NCI-H1417 treated with DMSO at 0.1 percent for 48 hours (cell line): ENCODE data around the gene MLANA.
A peak's percentile ranks its signal among the peaks of the same experiment; 100 is the strongest.

Source experiments
- DNase-seq: peaks from one replicate; lab custom pipeline; 2025; lab: John Stamatoyannopoulos, UW

The MLANA gene

GRCh38 chr9:5890641-5891040, at the start of gene MLANA:
MLANA (plus strand) TSS chr9:5890889; CDS start chr9:5892475, 1,586 bp downstream.
- DNase-seq = no peak

GRCh38 chr9:5841771-5842573, 48.7 kb upstream of the MLANA start:
- no peak for DNase-seq

GRCh38 chr9:5842929-5843793, 47.5 kb upstream of the MLANA start:
- no peak for DNase-seq

GRCh38 chr9:5843794-5844471, 46.8 kb upstream of the MLANA start:
- DNase-seq = peak; percentile 21

- no peak for DNase-seq
Observed at GRCh38 chr9:5845157-5845531, 45.5 kb upstream of the MLANA start.

GRCh38 chr9:5846096-5846495, 44.6 kb upstream of the MLANA start:
- DNase-seq = no peak

- no peak for DNase-seq
Observed at GRCh38 chr9:5846501-5846921, 44.2 kb upstream of the MLANA start.

GRCh38 chr9:5848372-5848882, 42.3 kb upstream of the MLANA start:
- DNase-seq = no peak

GRCh38 chr9:5850724-5851122, 40.0 kb upstream of the MLANA start:
- DNase-seq = no peak

GRCh38 chr9:5851445-5851844, 39.2 kb upstream of the MLANA start:
- no peak for DNase-seq

- DNase-seq = no peak
Observed at GRCh38 chr9:5852987-5853386, 37.7 kb upstream of the MLANA start.

- no peak for DNase-seq
Observed at GRCh38 chr9:5853617-5854016, 37.1 kb upstream of the MLANA start.

GRCh38 chr9:5854063-5854790, 36.5 kb upstream of the MLANA start:
- DNase-seq = no peak

GRCh38 chr9:5857928-5858327, 32.8 kb upstream of the MLANA start:
- DNase-seq = no peak

- no peak for DNase-seq
Observed at GRCh38 chr9:5858833-5859232, 31.9 kb upstream of the MLANA start.

GRCh38 chr9:5863092-5863746, 27.5 kb upstream of the MLANA start:
- no peak for DNase-seq

- no peak for DNase-seq
Observed at GRCh38 chr9:5864446-5864845, 26.2 kb upstream of the MLANA start.

- no peak for DNase-seq
Observed at GRCh38 chr9:5866272-5866671, 24.4 kb upstream of the MLANA start.

GRCh38 chr9:5866685-5867084, 24.0 kb upstream of the MLANA start:
- DNase-seq = no peak

- DNase-seq = no peak
Observed at GRCh38 chr9:5868235-5868634, 22.5 kb upstream of the MLANA start.
